ENCODE data around the gene FBXW5.

DNA sequence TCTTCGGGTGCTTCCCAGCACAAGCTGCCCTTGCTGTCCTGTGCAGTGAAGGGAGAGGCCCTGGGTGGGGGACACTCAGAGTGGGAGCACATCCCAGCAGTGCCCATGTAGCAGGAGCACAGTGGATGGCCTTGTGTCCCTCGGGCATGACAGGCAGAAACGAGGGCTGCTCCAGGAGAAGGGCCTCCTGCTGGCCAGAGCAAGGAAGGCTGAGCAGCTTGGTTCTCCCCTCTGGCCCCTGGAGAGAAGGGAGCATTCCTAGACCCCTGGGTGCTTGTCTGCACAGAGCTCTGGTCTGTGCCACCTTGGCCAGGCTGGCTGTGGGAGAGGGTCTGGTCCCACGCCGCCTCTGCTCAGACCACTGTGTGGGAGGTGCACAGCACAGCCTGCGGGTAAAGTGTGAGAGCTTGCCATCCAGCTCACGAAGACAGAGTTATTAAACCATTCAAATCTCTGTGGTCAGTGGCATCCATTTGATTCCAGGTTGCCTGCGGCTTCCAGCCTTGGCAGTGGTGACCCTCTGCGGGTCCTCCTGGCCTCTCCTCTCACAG lies 18.3 kb downstream of the FBXW5 start:
- TF ChIP-seq, protein P1, sequence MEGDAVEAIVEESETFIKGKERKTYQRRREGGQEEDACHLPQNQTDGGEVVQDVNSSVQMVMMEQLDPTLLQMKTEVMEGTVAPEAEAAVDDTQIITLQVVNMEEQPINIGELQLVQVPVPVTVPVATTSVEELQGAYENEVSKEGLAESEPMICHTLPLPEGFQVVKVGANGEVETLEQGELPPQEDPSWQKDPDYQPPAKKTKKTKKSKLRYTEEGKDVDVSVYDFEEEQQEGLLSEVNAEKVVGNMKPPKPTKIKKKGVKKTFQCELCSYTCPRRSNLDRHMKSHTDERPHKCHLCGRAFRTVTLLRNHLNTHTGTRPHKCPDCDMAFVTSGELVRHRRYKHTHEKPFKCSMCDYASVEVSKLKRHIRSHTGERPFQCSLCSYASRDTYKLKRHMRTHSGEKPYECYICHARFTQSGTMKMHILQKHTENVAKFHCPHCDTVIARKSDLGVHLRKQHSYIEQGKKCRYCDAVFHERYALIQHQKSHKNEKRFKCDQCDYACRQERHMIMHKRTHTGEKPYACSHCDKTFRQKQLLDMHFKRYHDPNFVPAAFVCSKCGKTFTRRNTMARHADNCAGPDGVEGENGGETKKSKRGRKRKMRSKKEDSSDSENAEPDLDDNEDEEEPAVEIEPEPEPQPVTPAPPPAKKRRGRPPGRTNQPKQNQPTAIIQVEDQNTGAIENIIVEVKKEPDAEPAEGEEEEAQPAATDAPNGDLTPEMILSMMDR (IDR thresholded peaks at IDR 0.05): no peak
- TF ChIP-seq POLR2A (IDR thresholded peaks at IDR 0.05): no peak

All from breast epithelium (tissue), 3 donors.